HG02938 (cell line): Measurements from ENCODE around the gene ASB16.
A peak's percentile ranks its signal among the peaks of the same experiment; 100 is the strongest.

Experiments used
- ATAC-seq: cut with Tn5 transposase; IDR thresholded peaks from one replicate; pipeline ENCODE4 v1.9.1; 2021; ENCODE audit warnings: mild to moderate bottlenecking, moderate library complexity; ENCODE audit not compliant: unreplicated experiment

ASB16 gene

GRCh38 chr17:44207743-44208142 lies 37.2 kb downstream of the ASB16 start:
- ATAC-seq: no peak

GRCh38 chr17:44209786-44210341 lies 39.4 kb downstream of the ASB16 start:
- no peak for ATAC-seq

DNA sequence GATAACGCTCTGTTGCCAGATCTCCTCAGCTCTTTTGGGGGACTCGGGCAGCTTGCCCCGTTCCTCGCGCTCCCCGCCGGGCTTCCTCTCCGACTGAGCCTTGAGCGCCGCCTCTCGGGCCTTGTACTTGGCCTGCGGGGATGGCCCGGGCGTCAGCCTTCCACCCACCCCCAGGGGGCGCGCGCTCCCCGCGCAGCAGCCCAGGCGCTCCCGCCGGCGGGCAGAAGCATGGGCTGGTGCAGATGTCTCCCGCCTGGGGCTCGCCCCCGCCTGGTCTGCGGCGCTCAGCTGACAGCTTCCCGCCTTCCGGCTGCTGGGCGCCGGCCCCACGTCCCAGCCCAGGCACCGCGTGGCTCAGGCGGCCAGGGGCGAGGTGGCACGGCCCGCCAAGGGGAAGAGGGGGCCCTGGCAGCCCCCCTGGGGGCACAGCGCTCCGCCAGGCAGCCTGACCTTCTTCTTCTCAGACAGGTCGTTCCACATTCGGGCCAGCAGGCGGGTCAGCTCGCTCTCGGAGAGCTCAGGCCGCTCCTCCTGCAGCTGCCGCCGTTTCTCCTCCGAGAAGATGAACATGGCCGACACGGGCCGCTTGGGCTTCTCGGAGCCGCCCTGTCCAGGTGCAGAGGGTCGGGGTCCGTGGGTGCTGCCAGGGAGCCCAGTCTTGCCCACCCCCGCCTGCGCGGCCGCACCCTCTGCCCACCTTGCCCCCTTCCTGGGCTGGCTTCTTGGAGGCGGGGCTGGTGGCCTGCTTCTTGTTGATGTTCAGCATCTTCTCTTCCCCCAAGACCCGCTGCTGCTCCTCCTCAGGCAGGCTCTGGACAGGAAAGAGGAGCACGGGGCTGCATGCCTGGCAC lies 40.1 kb downstream of the ASB16 start:
- peak; percentile 56 for ATAC-seq

DNA sequence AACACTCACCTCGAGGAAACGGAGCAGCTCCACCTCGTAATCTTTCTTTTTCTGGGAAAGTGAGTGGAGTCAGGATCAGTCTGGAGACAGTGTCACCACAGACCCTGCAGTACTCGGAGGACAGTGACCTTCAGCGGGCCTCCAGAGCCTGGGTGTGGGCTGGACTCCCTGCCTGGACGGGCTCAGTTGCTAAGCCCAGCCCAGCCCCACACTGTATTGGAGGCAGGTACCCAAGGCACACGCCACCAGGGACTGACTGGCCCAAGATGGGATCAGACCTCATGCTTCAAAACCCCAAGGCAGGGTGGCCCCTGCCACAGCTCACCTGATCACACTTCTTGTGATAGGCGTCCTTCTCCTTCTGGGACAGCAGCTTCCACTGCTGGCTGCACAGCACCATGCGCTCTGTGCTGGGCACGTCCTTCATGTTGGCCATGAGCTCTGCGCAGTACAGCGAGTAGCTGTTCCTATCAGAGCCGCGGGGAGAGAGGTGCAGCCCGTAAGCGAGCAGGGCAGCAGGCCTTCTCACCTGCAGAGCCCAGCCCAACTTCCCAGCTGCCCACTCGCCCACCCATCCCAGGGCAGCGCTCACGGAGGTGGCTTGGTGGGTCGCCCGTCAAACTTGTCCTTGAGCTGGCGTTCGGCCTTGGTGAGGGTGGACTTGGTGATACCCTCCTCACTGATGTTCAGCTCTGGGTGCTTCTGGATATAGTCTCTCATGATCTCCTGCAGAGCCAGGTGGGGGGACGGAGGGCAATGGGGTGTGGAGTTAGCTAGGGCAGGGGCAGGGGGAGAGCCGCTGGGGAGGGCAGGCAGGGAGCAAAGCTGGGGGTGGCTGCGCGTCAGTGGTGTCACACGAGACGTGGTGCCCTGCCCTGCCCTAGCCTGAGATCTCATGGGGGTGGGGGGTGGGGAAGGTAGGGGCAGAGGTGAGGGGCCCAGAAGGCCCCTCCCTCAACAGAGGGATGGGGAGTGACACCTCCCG lies 41.1 kb downstream of the ASB16 start:
- no peak for ATAC-seq

DNA sequence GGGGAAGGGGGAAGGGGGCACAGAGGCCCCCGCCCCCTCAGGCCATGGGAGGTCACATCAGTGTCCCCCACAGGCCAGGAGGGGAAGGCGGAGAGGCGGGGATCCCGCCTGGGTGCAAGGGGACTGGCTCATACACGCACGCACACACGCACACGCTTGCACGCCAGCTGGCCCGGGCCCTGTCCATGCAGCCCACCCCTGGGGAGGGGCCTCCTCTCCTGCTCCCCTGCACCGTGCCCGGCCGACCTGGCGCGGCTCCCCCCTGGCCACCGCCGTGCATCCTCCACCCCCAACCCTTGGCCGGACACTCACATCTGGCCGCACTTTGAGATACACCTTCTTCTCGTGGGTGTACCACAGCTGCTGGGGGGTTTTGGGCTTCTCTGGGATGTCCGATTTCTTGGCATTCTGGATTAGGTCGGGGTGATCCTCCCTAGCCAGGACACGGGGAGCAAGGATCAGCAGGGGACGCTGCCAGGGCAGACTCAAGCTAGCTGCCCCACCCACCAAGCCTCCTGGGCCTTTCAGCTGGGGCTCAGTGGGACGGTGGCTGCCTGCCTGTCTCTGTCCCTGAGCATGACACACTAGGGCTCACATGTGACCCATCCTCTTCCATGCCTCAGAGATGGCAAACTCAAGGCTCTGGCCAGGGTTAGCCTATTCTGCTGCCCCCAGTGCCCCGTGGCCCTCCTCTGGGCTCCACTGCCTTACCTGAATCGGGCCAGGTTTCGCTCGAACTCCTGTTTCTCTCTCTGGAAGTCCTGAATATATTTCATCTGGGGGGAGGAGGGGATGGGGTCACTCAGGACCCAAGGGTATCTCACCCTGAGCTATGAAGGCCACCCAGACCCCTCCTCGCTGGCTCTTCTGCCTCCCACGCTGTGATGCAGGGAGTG lies 42.3 kb downstream of the ASB16 start:
- no peak for ATAC-seq

DNA sequence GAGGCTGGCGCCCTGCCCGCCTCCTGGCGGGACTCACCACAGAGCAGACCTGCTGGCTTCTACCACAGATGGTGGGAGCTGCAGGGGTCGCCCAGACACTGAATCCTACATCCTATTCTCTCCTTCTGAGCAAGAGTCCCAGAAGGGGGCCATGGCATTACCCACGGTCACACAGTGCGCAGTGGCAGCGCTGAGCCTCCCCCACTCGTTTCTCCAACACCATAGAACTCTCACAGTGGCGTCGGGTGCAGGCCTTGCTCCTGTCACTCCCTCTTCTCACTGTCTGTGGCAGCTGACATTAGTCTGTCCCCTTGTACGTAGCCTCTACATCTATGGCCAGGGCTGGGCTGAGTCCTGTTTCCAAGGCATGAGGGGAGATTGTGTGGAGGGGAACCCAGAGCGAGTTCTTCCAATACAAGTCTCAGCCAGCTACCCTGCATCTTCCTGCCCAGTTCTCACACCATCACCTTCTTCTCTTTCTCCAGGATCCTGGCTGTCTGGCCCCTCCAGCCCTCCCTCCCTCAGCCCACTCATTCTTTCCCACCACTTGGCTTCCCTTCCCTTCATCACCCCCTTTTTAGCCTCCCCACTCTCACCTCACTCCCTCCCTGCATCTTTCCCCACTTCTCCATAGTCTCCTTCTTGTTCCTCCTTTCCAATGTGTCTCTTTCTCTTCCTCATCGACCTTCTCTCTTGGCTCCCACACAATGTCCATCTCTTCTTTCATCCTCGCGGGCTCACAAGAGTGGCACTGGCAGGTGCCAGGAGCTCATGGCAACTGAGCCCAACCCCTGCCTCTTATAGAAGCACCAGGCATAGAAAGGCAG lies 43.1 kb downstream of the ASB16 start:
- ATAC-seq: no peak

DNA sequence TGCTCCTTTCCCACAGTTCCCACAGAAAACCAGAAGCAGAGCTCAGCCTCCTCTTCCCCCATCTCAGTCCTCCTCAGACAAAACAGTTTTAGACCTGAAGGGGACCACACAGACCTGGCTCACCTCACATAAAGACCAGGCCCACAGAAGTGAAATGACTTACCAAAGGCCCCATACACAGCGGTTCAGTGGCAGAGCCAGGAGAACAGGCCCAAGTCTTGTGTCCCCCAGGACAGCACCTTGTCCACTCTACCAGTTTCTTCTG lies 43.7 kb downstream of the ASB16 start:
- ATAC-seq: no peak

DNA sequence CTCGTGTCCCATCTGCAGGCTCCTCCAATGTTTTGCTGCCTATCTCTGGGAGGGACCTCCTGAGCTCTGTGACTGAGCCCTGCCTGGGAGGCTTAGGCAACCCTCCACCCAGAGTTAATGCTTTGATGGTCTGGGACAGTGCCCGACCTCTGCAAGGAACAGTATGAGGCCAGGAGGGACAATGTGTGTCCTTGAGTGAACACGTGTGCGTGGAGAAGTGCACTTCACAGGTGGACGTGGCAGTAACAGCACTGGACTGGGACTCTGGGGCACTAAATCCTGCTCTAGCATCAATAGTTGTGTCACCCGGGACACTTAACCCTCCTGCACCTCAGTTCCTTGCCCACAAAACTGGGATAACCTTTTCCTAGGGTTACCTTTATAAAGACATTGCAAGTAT lies 44.4 kb downstream of the ASB16 start:
- no peak for ATAC-seq

DNA sequence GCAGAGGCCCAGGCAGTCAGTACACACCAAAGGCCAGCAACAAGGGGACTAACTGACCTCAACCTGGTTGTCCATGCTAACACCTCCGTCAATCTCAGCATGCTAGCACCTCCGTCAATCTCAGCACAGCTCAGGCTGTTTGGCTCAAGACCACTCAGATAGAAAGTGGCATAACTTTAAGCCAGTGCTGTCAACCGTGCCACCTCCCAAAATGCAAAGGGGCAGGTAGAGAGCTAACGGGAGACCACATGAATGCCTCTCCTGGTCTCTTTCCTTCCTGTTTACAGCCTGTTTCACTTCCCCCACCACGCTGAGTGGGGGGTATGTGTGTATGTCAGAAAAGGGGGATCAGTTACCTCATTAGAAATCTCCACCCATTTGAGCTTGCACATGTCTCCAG lies 45.7 kb downstream of the ASB16 start:
- ATAC-seq: no peak

GRCh38 chr17:44216694-44217093 lies 46.2 kb downstream of the ASB16 start:
- no peak for ATAC-seq

GRCh38 chr17:44217738-44218343 lies 47.3 kb downstream of the ASB16 start:
- no peak for ATAC-seq

DNA sequence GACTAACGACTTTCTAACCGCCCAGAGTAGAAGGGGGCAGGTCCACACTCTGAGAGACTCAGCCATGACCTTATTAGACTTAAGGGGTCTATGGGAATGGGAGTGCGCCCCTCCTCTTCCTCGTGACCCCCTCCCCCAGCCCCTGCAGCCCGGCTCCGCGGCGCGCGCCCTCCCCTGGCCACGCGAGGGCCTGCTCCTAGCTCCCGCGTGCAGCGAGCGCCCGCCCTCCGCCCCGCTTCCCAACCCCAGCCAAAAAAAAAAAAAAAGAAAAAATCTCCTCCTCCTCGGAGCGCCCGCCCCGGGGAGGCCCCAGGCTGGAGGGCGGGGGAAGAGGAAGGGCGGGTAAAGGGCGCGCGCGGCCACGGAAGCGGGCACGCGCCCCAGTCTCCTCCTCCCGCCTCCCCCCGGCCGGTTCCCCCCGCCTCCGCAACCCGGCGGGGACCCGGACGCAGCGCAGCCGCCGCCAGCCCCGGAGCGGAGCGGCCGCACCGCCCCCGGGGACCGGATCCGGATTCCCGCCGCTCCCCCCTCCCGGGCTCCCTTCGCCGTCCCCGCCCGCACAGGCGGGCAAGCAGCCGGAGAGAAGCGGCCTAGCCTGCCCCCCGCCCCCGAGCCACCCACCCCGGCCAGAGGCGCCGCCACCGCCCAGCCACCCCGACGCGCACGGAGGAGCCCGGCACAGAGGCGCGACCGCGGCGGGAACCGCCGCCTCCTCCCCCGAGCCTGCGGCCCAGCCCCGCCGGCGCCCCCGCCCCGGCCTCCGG lies 48.0 kb downstream of the ASB16 start:
- ATAC-seq: peak; percentile 24

DNA sequence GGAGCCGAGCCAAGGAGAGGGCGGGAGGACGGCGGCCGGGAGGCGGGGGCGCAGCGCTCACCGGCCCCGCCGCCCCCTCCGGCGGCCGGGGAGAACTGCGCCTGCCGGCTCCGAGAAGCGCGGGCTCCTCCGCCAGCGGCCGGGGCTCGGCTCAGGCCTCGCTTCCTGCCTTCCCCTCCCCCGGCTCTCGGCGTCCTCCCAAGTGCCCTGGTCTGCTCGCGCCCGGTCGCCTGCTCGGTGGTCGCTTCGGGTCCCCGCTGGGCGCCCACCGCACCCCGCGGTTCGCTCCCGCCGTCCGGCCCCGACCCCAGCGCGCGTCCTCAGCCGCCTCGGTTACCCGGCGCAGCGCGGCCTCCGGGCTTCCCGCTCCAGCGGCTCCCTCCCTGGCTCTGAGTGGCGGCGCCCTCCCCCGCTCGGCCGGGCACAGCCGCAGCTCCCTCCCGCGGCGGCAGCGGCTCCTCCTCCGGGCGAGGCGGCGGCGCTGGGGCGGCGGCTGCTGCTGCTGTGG lies 48.7 kb downstream of the ASB16 start:
- ATAC-seq: peak; percentile 30

DNA sequence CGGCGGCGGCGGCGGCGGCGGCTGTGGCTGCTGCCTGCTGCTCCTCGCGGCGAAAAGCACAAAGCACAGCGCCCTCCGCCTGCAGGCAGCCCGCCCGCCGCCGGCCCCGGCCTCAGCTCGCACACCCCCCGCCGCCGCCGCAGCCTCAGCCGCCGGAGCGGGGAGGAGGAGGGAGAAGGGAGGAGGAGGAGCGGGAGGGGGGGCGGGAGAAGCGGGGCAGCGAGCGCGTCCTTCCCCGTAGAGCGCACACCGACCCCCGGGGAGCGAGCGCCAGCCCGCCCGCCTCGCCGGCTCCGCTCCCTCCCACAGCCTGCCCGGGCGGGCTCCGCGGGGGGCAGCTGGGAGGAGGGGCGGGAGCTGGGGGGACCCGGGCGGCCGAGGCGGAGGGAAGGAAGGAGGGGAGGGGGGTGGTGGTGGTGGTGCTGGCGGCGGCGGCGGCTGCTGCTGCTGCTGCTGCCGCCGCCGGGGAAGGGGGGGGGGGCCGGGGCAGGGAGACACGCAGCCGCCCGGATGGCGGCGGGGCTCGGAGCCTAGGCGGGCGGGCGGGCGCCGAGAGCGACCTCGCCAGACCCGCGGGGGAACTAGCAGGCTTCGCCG lies 49.2 kb downstream of the ASB16 start, which contains the start of gene UBTF:
UBTF (minus strand) TSS at position 60 of the 597 bp plus-strand sequence. CDS start 1,446 bp downstream, outside the sequence.
- peak; percentile 8 for ATAC-seq

GRCh38 chr17:44220213-44221083 lies 49.9 kb downstream of the ASB16 start:
- ATAC-seq: no peak

DNA sequence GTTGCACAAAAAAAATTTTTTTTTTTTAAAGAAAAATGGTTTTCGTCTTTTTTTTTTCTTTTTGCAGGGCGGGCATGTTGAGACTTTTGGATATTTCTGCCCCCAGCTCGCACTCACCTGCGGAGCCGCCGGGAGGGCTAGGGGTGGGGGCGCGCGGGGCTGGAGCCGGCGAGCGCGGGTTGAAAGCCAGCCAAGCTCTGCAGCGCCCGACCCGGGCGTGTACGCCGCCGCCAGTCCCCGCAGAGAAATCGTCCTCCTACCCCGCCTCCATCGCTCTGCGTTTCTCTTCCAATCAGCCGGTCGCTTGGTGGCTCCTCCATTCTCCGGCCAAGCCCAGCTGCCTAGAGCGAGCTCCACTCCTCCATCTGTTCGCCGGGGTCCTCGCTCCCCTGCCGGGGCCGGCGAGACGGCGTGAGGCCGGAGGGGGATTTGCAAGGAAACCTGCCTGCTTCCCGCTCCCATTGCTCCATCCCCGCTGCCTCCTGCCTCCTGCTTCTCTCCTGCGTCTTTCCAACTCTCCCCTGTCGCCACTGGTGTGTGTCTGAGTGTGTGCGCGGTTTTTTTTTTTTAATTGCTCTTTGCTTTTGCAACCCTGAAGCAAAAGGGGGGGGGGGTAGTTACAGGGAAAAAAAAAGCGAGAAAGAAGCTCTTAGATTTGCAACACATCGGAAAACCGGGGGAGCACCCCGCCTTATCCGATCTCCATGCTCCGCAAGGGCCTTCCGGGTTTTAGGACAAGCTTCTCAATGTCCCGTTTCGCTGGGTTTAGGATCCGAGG lies 50.8 kb downstream of the ASB16 start:
- no peak for ATAC-seq

- ATAC-seq: no peak
Measured at GRCh38 chr17:44221862-44222111, 51.3 kb downstream of the ASB16 start.
